Small intestine (tissue), 7 donors: ENCODE results near the gene SERPING1. TPM values are rescaled to one million over a fixed set of nuclear protein-coding genes. Genes with fewer than 3 reads are reported as not detected.

Experiments
- DNase-seq, 2 donors: peaks; one replicate each; pipeline versions ENCODE4 v3.0.0 to v3.0.0-alpha.2; 2013
- FAIRE-seq: peaks from 2 replicates; lab custom pipeline; 2012; peaks lifted over from hg19 to GRCh38; lab: Jason Lieb, UNC
- H3K27ac ChIP-seq, 3 donors: one replicate each; pipeline ENCODE4 v1.5.1; 2013; ENCODE audit warnings: low read length in 2 of 3, mild to moderate bottlenecking in 2 of 3, control low read depth in 1 of 3, inconsistent platforms in 1 of 3, low read depth in 1 of 3, moderate library complexity in 1 of 3
- H3K27me3 ChIP-seq, 3 donors: one replicate each; pipeline ENCODE4 v1.6.1; 2013; ENCODE audit warnings: low read length in 3 of 3, inconsistent platforms in 1 of 3; ENCODE audit not compliant: control insufficient read depth in 3 of 3, insufficient read depth in 3 of 3
- H3K36me3 ChIP-seq, 3 donors: one replicate each; pipeline ENCODE4 v1.6.1; 2013; ENCODE audit warnings: low read length in 3 of 3, inconsistent platforms in 1 of 3, low read depth in 1 of 3, mild to moderate bottlenecking in 1 of 3, moderate library complexity in 1 of 3; ENCODE audit not compliant: control insufficient read depth in 3 of 3, insufficient read depth in 2 of 3
- H3K4me1 ChIP-seq, 3 donors: one replicate each; pipeline ENCODE4 v1.6.1; 2013; ENCODE audit warnings: low read length in 2 of 3, inconsistent platforms in 1 of 3, low read depth in 1 of 3, mild to moderate bottlenecking in 1 of 3, moderate library complexity in 1 of 3; ENCODE audit not compliant: control insufficient read depth in 3 of 3, insufficient read depth in 2 of 3
- H3K4me3 ChIP-seq, 3 donors: one replicate each; pipeline ENCODE4 v1.5.1; 2013; ENCODE audit warnings: low read length in 3 of 3, control low read depth in 1 of 3, inconsistent platforms in 1 of 3, low read depth in 1 of 3, mild to moderate bottlenecking in 1 of 3, moderate library complexity in 1 of 3
- H3K9me3 ChIP-seq, 2 donors: one replicate each; pipeline ENCODE4 v1.6.1; 2013; ENCODE audit warnings: low read depth in 1 of 2, low read length in 1 of 2; ENCODE audit not compliant: control insufficient read depth in 2 of 2, insufficient read depth in 1 of 2
- WGBS, 3 donors: extraction: QIAGEN DNeasy Blood & Tissue Kit; methylation state at CpG; one replicate each; pipeline ENCODE4 v1.1.7; 2013; 5-methylcytosine and 5-hydroxymethylcytosine counted together
- polyA plus RNA-seq, 4 donors: library from polyadenylated mRNA; stranded (reverse) in 3 of 4; unstranded in 1 of 4; fragments of 200-250 nt in 3 of 4; fragments of 120-200 nt in 1 of 4; gene quantifications; one replicate each; pipeline versions ENCODE4 v1.2.1 to v1.2.3, GENCODE V29; 2013
- donor health status: healthy with polysubstance abuse.
- donor health status: control.
- donor health status: control.
- donor health status: Bipolar disorder and iron deficiency.
- donor health status: healthy.

SERPING1 gene
- polyA plus RNA-seq, 4 donors = 5.4 to 201 (median 20.3) TPM

GRCh38 chr11:57584341-57584740 lies 13.1 kb upstream of the SERPING1 start:
- 86 to 93% (median 90%) methylated on average over 9 of the region's 9 CpGs for WGBS, 3 donors

GRCh38 chr11:57585301-57585700 lies 12.2 kb upstream of the SERPING1 start:
- Histone ChIP-seq H3K27me3 (no peaks in the 10 kb centered on the region), H3K9me3 (peaks cover 0 to 4% of the 10 kb centered on the region in 2 donors), H3K36me3 (no peaks in the 10 kb centered on the region), H3K4me3 (no peak overlapping the region), H3K4me1 (peaks cover 0 to 2% (median 0%) of the 10 kb centered on the region in 3 donors), H3K27ac (no peak overlapping the region)
- no peak for FAIRE-seq
- no peak for DNase-seq

More at GRCh38 chr11:57584341-57584740, 13.1 kb upstream of the SERPING1 start:
- FAIRE-seq (no peak), DNase-seq (no peak)
- Histone ChIP-seq H3K9me3 (peaks cover 0 to 4% of the 10 kb centered on the region in 2 donors), H3K4me3 (no peak overlapping the region), H3K27ac (no peak overlapping the region), H3K27me3 (no peaks in the 10 kb centered on the region), H3K4me1 (peaks cover 0 to 2% (median 0%) of the 10 kb centered on the region in 3 donors), H3K36me3 (no peaks in the 10 kb centered on the region)

- H3K4me1 ChIP-seq = peaks cover 0 to 2% (median 0%) of the 10 kb centered on the region in 3 donors
- no peak overlapping the region for H3K4me3 ChIP-seq
- no peak overlapping the region for H3K27ac ChIP-seq
- WGBS, 3 donors = 48 to 54% (median 48%) methylated on average over 2 of the region's 2 CpGs
- FAIRE-seq = no peak
- DNase-seq = no peak
- H3K27me3 ChIP-seq = no peaks in the 10 kb centered on the region
- no peaks in the 10 kb centered on the region for H3K36me3 ChIP-seq
- peaks cover 0 to 4% of the 10 kb centered on the region in 2 donors for H3K9me3 ChIP-seq
Observed at GRCh38 chr11:57586711-57587245, 10.7 kb upstream of the SERPING1 start.

- no peak overlapping the region for H3K27ac ChIP-seq
- no peaks in the 10 kb centered on the region for H3K36me3 ChIP-seq
- peaks cover 0 to 2% (median 0%) of the 10 kb centered on the region in 3 donors for H3K4me1 ChIP-seq
- WGBS, 3 donors = 85 to 88% (median 86%) methylated on average over 3 of the region's 3 CpGs
- H3K4me3 ChIP-seq = no peak overlapping the region
- peaks cover 0 to 4% of the 10 kb centered on the region in 2 donors for H3K9me3 ChIP-seq
- no peaks in the 10 kb centered on the region for H3K27me3 ChIP-seq
- FAIRE-seq (no peak), DNase-seq (no peak)
Observed at GRCh38 chr11:57588046-57588710, 9.3 kb upstream of the SERPING1 start.

GRCh38 chr11:57596266-57596885 lies 1.1 kb upstream of the SERPING1 start:
- Histone ChIP-seq H3K4me3 (no peak overlapping the region), H3K27me3 (peaks cover 0 to 12% (median 0%) of the 10 kb centered on the region in 3 donors), H3K4me1 (no peaks in the 10 kb centered on the region), H3K27ac (peak overlapping the region in 1 of 3 donors; percentile 95), H3K36me3 (no peaks in the 10 kb centered on the region), H3K9me3 (no peaks in the 10 kb centered on the region)
- 62 to 76% (median 66%) methylated on average over 5 of the region's 5 CpGs for WGBS, 3 donors
- FAIRE-seq (no peak), DNase-seq (no peak)

- H3K27me3 ChIP-seq = peaks cover 0 to 12% (median 0%) of the 10 kb centered on the region in 3 donors
- H3K36me3 ChIP-seq = no peaks in the 10 kb centered on the region
- H3K27ac ChIP-seq = peak overlapping the region in 2 of 3 donors; percentile 47 to 95
- H3K4me1 ChIP-seq = no peaks in the 10 kb centered on the region
- H3K9me3 ChIP-seq = no peaks in the 10 kb centered on the region
- DNase-seq (peak in 1 of 2 donors; percentile 49), FAIRE-seq (no peak)
- peak overlapping the region; percentile 7 to 46 (median 38) for H3K4me3 ChIP-seq
- WGBS, 3 donors = 4 to 9% (median 5%) methylated on average over 31 to 33 of the region's 33 CpGs
Observed at GRCh38 chr11:57597916-57598830, 688 bp downstream of the SERPING1 start.

- Histone ChIP-seq H3K4me1 (no peaks in the 10 kb centered on the region), H3K4me3 (peak overlapping the region in 1 of 3 donors; percentile 46), H3K27me3 (peaks cover 0 to 12% (median 0%) of the 10 kb centered on the region in 3 donors), H3K36me3 (no peaks in the 10 kb centered on the region), H3K9me3 (no peaks in the 10 kb centered on the region), H3K27ac (peak overlapping the region in 2 of 3 donors; percentile 47 to 69)
- DNase-seq (no peak), FAIRE-seq (no peak)
- WGBS, 3 donors = 68 to 81% (median 80%) methylated on average over 5 of the region's 5 CpGs
Observed at GRCh38 chr11:57598831-57599155, 1.3 kb downstream of the SERPING1 start.

GRCh38 chr11:57599381-57599780 lies 1.9 kb downstream of the SERPING1 start:
- FAIRE-seq = no peak
- DNase-seq = no peak
- no peaks in the 10 kb centered on the region for H3K36me3 ChIP-seq
- H3K27ac ChIP-seq = peak overlapping the region in 1 of 3 donors; percentile 69
- WGBS, 3 donors = 36 to 79% (median 55%) methylated on average over 2 of the region's 2 CpGs
- H3K4me3 ChIP-seq = no peak overlapping the region
- H3K27me3 ChIP-seq = peaks cover 0 to 12% (median 0%) of the 10 kb centered on the region in 3 donors
- no peaks in the 10 kb centered on the region for H3K9me3 ChIP-seq
- no peaks in the 10 kb centered on the region for H3K4me1 ChIP-seq
